Tibial nerve (tissue), 4 donors: Measurements from ENCODE around the gene NEGR1.

Experiments
- CTCF ChIP-seq, 5 experiments: fragments of 200-600 bp in 3 of 5; fragments of 450-650 bp in 2 of 5; sonication (generic) in 3 of 5; IDR thresholded peaks; one replicate each; pipeline ENCODE4 v1.5.1; 2016 to 2019; ENCODE audit warnings: antibody characterized with exemption in 5 of 5, mild to moderate bottlenecking in 3 of 5, moderate library complexity in 2 of 5
- EP300 ChIP-seq, 2 donors: sonication (generic); formaldehyde crosslinking; IDR thresholded peaks; one replicate each; pipeline ENCODE4 v1.6.1; 2017; ENCODE audit warnings: antibody characterized with exemption in 2 of 2, mild to moderate bottlenecking in 1 of 2
- POLR2A ChIP-seq, 2 donors: fragments of 450-650 bp; IDR thresholded peaks; one replicate each; pipeline ENCODE4 v1.6.1; 2017; ENCODE audit warnings: antibody characterized with exemption in 2 of 2, mild to moderate bottlenecking in 2 of 2, moderate library complexity in 2 of 2

DNA sequence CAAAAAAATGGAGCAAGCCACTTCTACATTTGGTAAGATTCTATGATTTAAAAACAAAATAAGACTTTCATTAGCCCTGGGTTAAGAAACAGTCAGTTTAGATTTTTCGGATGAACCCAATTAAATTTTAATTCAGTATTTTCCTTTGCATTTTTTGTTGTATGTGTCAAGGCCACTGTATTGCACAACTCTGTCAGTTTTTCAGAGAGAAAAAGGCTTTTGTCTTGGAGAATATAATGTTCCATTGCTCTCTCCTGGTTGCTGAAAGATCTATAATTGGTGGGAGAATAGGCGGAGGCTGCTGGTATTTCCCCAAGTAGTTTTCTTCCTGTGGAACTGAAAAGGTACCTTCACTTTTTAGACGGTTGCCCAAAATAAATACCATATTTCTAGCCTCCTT is 84.6 kb downstream of the NEGR1 start:
- TF ChIP-seq CTCF (IDR thresholded peaks at IDR 0.05) = no peak
- TF ChIP-seq POLR2A (IDR thresholded peaks at IDR 0.05) = no peak
- no peak for TF ChIP-seq EP300 (IDR thresholded peaks at IDR 0.05)
